K562 (cell line): ENCODE measurements around the gene KLHL29. TPM values are rescaled to one million over a fixed set of nuclear protein-coding genes. Genes with fewer than 3 reads are reported as not detected.

Experiments
- ATAC-seq: fragments of 200-7000 bp; cut with Tn5 transposase; 3 replicates; pipeline ENCODE4 v1.9.1; 2020; ENCODE audit warnings: moderate library complexity
- BruUV-seq: library from RNA; stranded (reverse); fragments of 400-500 nt; replicated peaks from 2 replicates; lab custom pipeline; 2021; lab: Mats Ljungman, UMichigan
- CTCF ChIA-PET: fragments of 300-600 bp; formaldehyde crosslinking; extraction: SDS; loops from one replicate; lab custom pipeline; 2021; ENCODE audit warnings: low intra/inter-chr PET ratio; lab: Yijun Ruan, JAX
- POLR2A ChIA-PET: fragments of 300-600, 350-650 bp; sonication (Branson Sonifier 250); formaldehyde crosslinking; extraction: SDS; loops from one replicate; lab custom pipeline; 2021; ENCODE audit warnings: antibody characterized with exemption, inconsistent platforms; lab: Yijun Ruan, JAX
- DNase-seq, 4 experiments: peaks; one replicate each; pipeline versions ENCODE4 v3.0.0 to v3.0.0-alpha.2; 2011 to 2018; ENCODE audit warnings: low spot score in 3 of 4, mixed read lengths in 3 of 4; ENCODE audit errors: extremely low read depth in 1 of 4
- FAIRE-seq: peaks from 2 replicates; lab custom pipeline; 2011; peaks lifted over from hg19 to GRCh38; lab: Jason Lieb, UNC
- H2AFZ ChIP-seq: 2 replicates; pipeline ENCODE4 v1.6.0; 2011; ENCODE audit warnings: low read depth, low read length, control low read depth, inconsistent platforms
- H3K27ac ChIP-seq: fragments of 200-600 bp; 3 replicates; pipeline ENCODE4 v1.8.0; 2011; ENCODE audit warnings: low read depth, mild to moderate bottlenecking, control low read depth, inconsistent platforms, low read length, moderate library complexity, mixed read lengths; ENCODE audit errors: extremely low read depth
- H3K27me3 ChIP-seq, 2 experiments: fragments of 300-600 bp in 1 of 2; 2 replicates in 1 of 2; 3 replicates in 1 of 2; pipeline versions ENCODE4 v1.6.0 to v1.8.0; 2011; ENCODE audit warnings: inconsistent platforms in 2 of 2, low read length in 2 of 2, mild to moderate bottlenecking in 1 of 2, mixed read lengths in 1 of 2, moderate library complexity in 1 of 2; ENCODE audit not compliant: control insufficient read depth in 2 of 2, insufficient read depth in 2 of 2
- H3K36me3 ChIP-seq: fragments of 300-600 bp; 3 replicates; pipeline ENCODE4 v1.8.0; 2011; ENCODE audit warnings: mild to moderate bottlenecking, low read length, inconsistent platforms; ENCODE audit not compliant: control insufficient read depth, insufficient read depth
- H3K4me1 ChIP-seq, 2 experiments: fragments of 200-600 bp in 1 of 2; replicated peaks in 1 of 2; 2 replicates in 1 of 2; 3 replicates in 1 of 2; pipeline versions ENCODE4 v1.5.1 to v1.8.0; 2011; ENCODE audit warnings: inconsistent platforms in 2 of 2, low read length in 2 of 2, mild to moderate bottlenecking in 1 of 2, mixed read lengths in 1 of 2, moderate library complexity in 1 of 2; ENCODE audit not compliant: control insufficient read depth in 2 of 2, insufficient read depth in 2 of 2
- H3K4me2 ChIP-seq: 2 replicates; pipeline ENCODE4 v1.6.1; 2011; ENCODE audit warnings: low read length, control low read depth, inconsistent platforms, mixed read lengths; ENCODE audit not compliant: insufficient read depth
- H3K4me3 ChIP-seq: fragments of 200-600 bp; sonication (generic), shearing (Covaris generic); 2 replicates; pipeline ENCODE4 v1.5.1; 2016; ENCODE audit warnings: control low read depth, inconsistent platforms
- H3K79me2 ChIP-seq: fragments of 200-600 bp; 3 replicates; pipeline ENCODE4 v1.8.0; 2011; ENCODE audit warnings: low read length, inconsistent platforms; ENCODE audit not compliant: control insufficient read depth, insufficient read depth
- H3K9ac ChIP-seq, 2 experiments: 2 replicates each; pipeline versions ENCODE4 v1.6.0 to v1.6.1; 2011; ENCODE audit warnings: low read depth in 2 of 2, low read length in 2 of 2, control low read depth in 1 of 2, inconsistent platforms in 1 of 2, mild to moderate bottlenecking in 1 of 2, mixed read lengths in 1 of 2; ENCODE audit not compliant: insufficient read depth in 1 of 2
- H3K9me1 ChIP-seq: one replicate; pipeline ENCODE4 v1.6.0; 2011; ENCODE audit warnings: inconsistent platforms, mild to moderate bottlenecking, low read length, moderate library complexity; ENCODE audit not compliant: control insufficient read depth, insufficient read depth
- H3K9me3 ChIP-seq: replicated peaks from 2 replicates; pipeline ENCODE4 v1.5.1; 2011; ENCODE audit warnings: low read depth, low read length, inconsistent platforms; ENCODE audit not compliant: control insufficient read depth, insufficient read depth
- H4K20me1 ChIP-seq: replicated peaks from 2 replicates; pipeline ENCODE4 v1.6.1; 2011; ENCODE audit warnings: low read length, inconsistent platforms, mixed read lengths; ENCODE audit not compliant: control insufficient read depth, insufficient read depth
- ARID2 ChIP-seq: fragments of 450-650 bp; IDR thresholded peaks from 2 replicates; pipeline ENCODE4 v1.6.1; 2017; ENCODE audit warnings: antibody characterized with exemption, mild to moderate bottlenecking
- CBFB ChIP-seq: sonication (generic); formaldehyde crosslinking; IDR thresholded peaks from 2 replicates; pipeline ENCODE4 v1.4.0; 2020; ENCODE audit warnings: mild to moderate bottlenecking, missing genetic modification reagents
- EP300 ChIP-seq: IDR thresholded peaks from 2 replicates; pipeline ENCODE4 v1.6.1; 2012; ENCODE audit warnings: low read length, improper control_type of control experiment
- ETV5 ChIP-seq: sonication (generic); formaldehyde crosslinking; IDR thresholded peaks from 2 replicates; pipeline ENCODE4 v1.4.0; 2020; ENCODE audit warnings: low read depth, mild to moderate bottlenecking, missing genetic modification reagents
- NBN ChIP-seq: fragments of 450-650 bp; IDR thresholded peaks from 2 replicates; pipeline ENCODE4 v1.6.1; 2016; ENCODE audit warnings: low read depth, mild to moderate bottlenecking
- POLR2AphosphoS5 ChIP-seq: IDR thresholded peaks from 2 replicates; pipeline ENCODE4 v1.6.1; 2011; ENCODE audit warnings: mild to moderate bottlenecking, low read depth, low read length, moderate library complexity; ENCODE audit not compliant: control insufficient read depth, insufficient read depth
- RAD51 ChIP-seq: fragments of 450-650 bp; IDR thresholded peaks from 2 replicates; pipeline ENCODE4 v1.7.1; 2016; ENCODE audit warnings: low read depth, mild to moderate bottlenecking, borderline replicate concordance
- ZC3H8 ChIP-seq: fragments of 450-650 bp; IDR thresholded peaks from 2 replicates; pipeline ENCODE4 v1.6.1; 2017
- ZFP91 ChIP-seq: sonication (generic); formaldehyde crosslinking; IDR thresholded peaks from 2 replicates; pipeline ENCODE4 v1.8.0; 2022; ENCODE audit warnings: mild to moderate bottlenecking, missing genetic modification reagents
- ZNF431 ChIP-seq: sonication (generic); formaldehyde crosslinking; IDR thresholded peaks from 2 replicates; pipeline ENCODE4 v1.8.0; 2022; ENCODE audit warnings: mild to moderate bottlenecking, missing genetic modification reagents
- WGBS: fragments of 100-300 bp; shearing (Covaris generic); methylation state at CpG from one replicate; pipeline ENCODE4 v1.1.6; 2016; ENCODE audit warnings: low coverage, mixed read lengths; ENCODE audit not compliant: insufficient coverage; ENCODE audit errors: missing lambda C conversion rate; 5-methylcytosine and 5-hydroxymethylcytosine counted together
- in situ Hi-C: fragments of 300-500 bp; cut with MboI; formaldehyde crosslinking; loops from 4 replicates; pipeline ENCODE4 v1.15.0; 2018; ENCODE audit warnings: inconsistent platforms, mixed read lengths
- intact Hi-C: fragments of 100-400 bp; cut with micrococcal nuclease; formaldehyde crosslinking; loops from 2 replicates; pipeline ENCODE4 v1.14.2; 2022
- polyA plus RNA-seq, 8 experiments: library from polyadenylated mRNA; depleted of rRNA in 4 of 8; stranded (reverse) in 5 of 8; unstranded in 3 of 8; fragments of >200 nt; fragmentation: Nextera tagmentation in 2 of 8; fragmentation: Illumina TruSeq in 1 of 8; extraction: Ambion mirVana in 2 of 8; extraction: Trizol in 1 of 8; gene quantifications; 2 replicates each; pipeline versions ENCODE4 v1.2.1 to v1.2.3, GENCODE V29; 2011 to 2014; ENCODE audit warnings: inconsistent platforms in 1 of 8, missing spikeins in 1 of 8
- total RNA-seq, 7 experiments: library from RNA; depleted of rRNA in 6 of 7; stranded (reverse); fragments of >200 nt in 6 of 7; fragmentation: Illumina TruSeq in 2 of 7; extraction: Trizol in 2 of 7; gene quantifications; 2 replicates each; pipeline versions ENCODE4 v1.2.1 to v1.2.3, GENCODE V29; 2011 to 2021; ENCODE audit warnings: low replicate concordance in 1 of 7
- TF ChIP-seq, protein P1 (sequence below): fragments of 250-450 bp; sonication (Bioruptor Pico); IDR thresholded peaks from 2 replicates; pipeline ENCODE4 v1.4.0; 2020; ENCODE audit warnings: mild to moderate bottlenecking, moderate library complexity, borderline replicate concordance

KLHL29 gene
- total and polyA plus RNA-seq, 9 of the 15 experiments (the other 6 are each of a cell fraction or from before 2014, with no cell fraction given) = 0.03 to 0.31 (median 0.08) TPM; not detected in 1

DNA sequence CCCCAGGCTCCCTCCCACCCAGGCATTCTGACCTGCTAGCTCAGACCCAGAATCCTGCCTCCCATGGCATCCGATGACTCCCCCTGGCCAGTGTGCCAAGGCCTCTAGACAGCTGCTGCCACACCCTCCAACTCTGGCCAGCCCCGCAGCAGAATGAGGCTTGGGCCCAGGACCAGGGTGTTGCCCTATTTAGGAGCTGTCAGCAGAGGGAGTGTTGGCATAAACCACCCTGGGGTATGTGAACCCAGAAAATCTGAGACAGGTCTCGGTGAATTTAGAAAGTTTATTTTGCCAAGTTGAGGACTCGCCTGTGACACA lies 134.3 kb downstream of the KLHL29 start:
- BruUV-seq = no TSS peak
- no peak for ATAC-seq
- no peak overlapping the region for H2AFZ ChIP-seq
- DNase-seq = no peak
- H4K20me1 ChIP-seq = 0 out of 2 replicates have a peak, but pooled peaks cover 4% of the 10 kb centered on the region
- intact Hi-C loops (no loop called here), in situ Hi-C loops (no loop called here)
- H3K27me3 ChIP-seq = peaks cover 26 to 74% of the 10 kb centered on the region in 2 experiments
- H3K9me1 ChIP-seq = no peaks in the 10 kb centered on the region
- ChIA-PET CTCF (no interaction called here), POLR2A (no interaction called here)
- H3K9ac ChIP-seq = no peak overlapping the region
- H3K79me2 ChIP-seq = no peaks in the 10 kb centered on the region
- no peaks in the 10 kb centered on the region for H3K36me3 ChIP-seq
- no peak overlapping the region for H3K4me2 ChIP-seq
- no peak overlapping the region for H3K4me3 ChIP-seq
- no peak for FAIRE-seq
- no peak overlapping the region for H3K27ac ChIP-seq
- H3K4me1 ChIP-seq = no peaks in the 10 kb centered on the region
- no peaks in the 10 kb centered on the region for H3K9me3 ChIP-seq
- 0% methylated on average over 4 of the region's 4 CpGs for WGBS
- no peak for TF ChIP-seq POLR2AphosphoS5
- no peak for TF ChIP-seq ETV5 (CRISPR knock-in tag)
- no peak for TF ChIP-seq ARID2
- TF ChIP-seq RAD51 = no peak
- TF ChIP-seq ZC3H8 = no peak
- TF ChIP-seq CBFB (CRISPR knock-in tag) = no peak
- TF ChIP-seq, protein P1, sequence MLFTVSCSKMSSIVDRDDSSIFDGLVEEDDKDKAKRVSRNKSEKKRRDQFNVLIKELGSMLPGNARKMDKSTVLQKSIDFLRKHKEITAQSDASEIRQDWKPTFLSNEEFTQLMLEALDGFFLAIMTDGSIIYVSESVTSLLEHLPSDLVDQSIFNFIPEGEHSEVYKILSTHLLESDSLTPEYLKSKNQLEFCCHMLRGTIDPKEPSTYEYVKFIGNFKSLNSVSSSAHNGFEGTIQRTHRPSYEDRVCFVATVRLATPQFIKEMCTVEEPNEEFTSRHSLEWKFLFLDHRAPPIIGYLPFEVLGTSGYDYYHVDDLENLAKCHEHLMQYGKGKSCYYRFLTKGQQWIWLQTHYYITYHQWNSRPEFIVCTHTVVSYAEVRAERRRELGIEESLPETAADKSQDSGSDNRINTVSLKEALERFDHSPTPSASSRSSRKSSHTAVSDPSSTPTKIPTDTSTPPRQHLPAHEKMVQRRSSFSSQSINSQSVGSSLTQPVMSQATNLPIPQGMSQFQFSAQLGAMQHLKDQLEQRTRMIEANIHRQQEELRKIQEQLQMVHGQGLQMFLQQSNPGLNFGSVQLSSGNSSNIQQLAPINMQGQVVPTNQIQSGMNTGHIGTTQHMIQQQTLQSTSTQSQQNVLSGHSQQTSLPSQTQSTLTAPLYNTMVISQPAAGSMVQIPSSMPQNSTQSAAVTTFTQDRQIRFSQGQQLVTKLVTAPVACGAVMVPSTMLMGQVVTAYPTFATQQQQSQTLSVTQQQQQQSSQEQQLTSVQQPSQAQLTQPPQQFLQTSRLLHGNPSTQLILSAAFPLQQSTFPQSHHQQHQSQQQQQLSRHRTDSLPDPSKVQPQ = no peak
- no peak for TF ChIP-seq ZFP91
- no peak for TF ChIP-seq ZNF431 (CRISPR knock-in tag)
- TF ChIP-seq EP300 = no peak
- TF ChIP-seq NBN = no peak
